GM12878 (cell line): ENCODE data around the gene RRBP1.

Experiments used
- ATF2 ChIP-seq: IDR thresholded peaks from 2 replicates; pipeline ENCODE4 v1.6.1; 2012; ENCODE audit warnings: low read length, inconsistent platforms
- ATF3 ChIP-seq: IDR thresholded peaks from 2 replicates; pipeline ENCODE4 v1.6.1; 2011; ENCODE audit warnings: low read depth, mild to moderate bottlenecking, low read length, moderate library complexity, borderline replicate concordance; ENCODE audit errors: extremely low read depth
- CTCF ChIP-seq, 3 experiments: IDR thresholded peaks in 2 of 3; conservative IDR thresholded peaks in 1 of 3; 2 replicates each; pipeline ENCODE4 v1.5.1; 2011; ENCODE audit warnings: low read depth in 3 of 3, low read length in 3 of 3, mild to moderate bottlenecking in 3 of 3, control low read depth in 2 of 3, moderate library complexity in 2 of 3, inconsistent platforms in 1 of 3, mixed read lengths in 1 of 3; ENCODE audit not compliant: control insufficient read depth in 2 of 3, insufficient read depth in 1 of 3; ENCODE audit errors: extremely low read depth in 1 of 3
- EZH2 ChIP-seq: IDR thresholded peaks from 2 replicates; pipeline ENCODE4 v1.6.1; 2012; ENCODE audit warnings: low read depth, mild to moderate bottlenecking, control low read depth, inconsistent platforms, low read length, borderline replicate concordance; ENCODE audit not compliant: control insufficient read depth
- HDAC2 ChIP-seq: fragments of 200-600 bp; sonication (generic); IDR thresholded peaks from 2 replicates; pipeline ENCODE4 v1.6.1; 2017
- HSF1 ChIP-seq: fragments of 150-350 bp; IDR thresholded peaks from 2 replicates; pipeline ENCODE4 v1.6.1; 2014; ENCODE audit warnings: mild to moderate bottlenecking, low read depth, low read length
- JUND ChIP-seq: IDR thresholded peaks from 2 replicates; pipeline ENCODE4 v1.6.1; 2012; ENCODE audit warnings: low read depth, mild to moderate bottlenecking, low read length, improper control_type of control experiment, moderate library complexity
- MLLT1 ChIP-seq: fragments of 450-650 bp; IDR thresholded peaks from 2 replicates; pipeline ENCODE4 v1.6.1; 2016; ENCODE audit warnings: mild to moderate bottlenecking
- POLR2A ChIP-seq: IDR thresholded peaks from 2 replicates; pipeline ENCODE4 v1.6.1; 2011; ENCODE audit warnings: low read depth, mild to moderate bottlenecking, low read length
- STAT1 ChIP-seq: fragments of 450-650 bp; conservative IDR thresholded peaks from 2 replicates; pipeline ENCODE4 v1.6.1; 2014; ENCODE audit warnings: antibody characterized with exemption, mild to moderate bottlenecking
- TBL1XR1 ChIP-seq: IDR thresholded peaks from 2 replicates; pipeline ENCODE4 v1.6.1; 2012; ENCODE audit warnings: low read depth, low read length, improper control_type of control experiment
- USF1 ChIP-seq: IDR thresholded peaks from 2 replicates; pipeline ENCODE4 v1.6.1; 2011; ENCODE audit warnings: borderline replicate concordance, low read depth, mild to moderate bottlenecking, moderate library complexity, mixed read lengths, low read length; ENCODE audit not compliant: insufficient read depth; ENCODE audit errors: extremely low read length
- YY1 ChIP-seq: IDR thresholded peaks from 2 replicates; pipeline ENCODE4 v1.6.1; 2011; ENCODE audit warnings: low read depth, mild to moderate bottlenecking, low read length
- ZNF274 ChIP-seq: IDR thresholded peaks from one replicate; pipeline ENCODE4 v1.8.0; 2011; ENCODE audit not compliant: insufficient read length, insufficient read depth

GRCh38 chr20:17642404-17643269, 39.4 kb downstream of the RRBP1 start:
- TF ChIP-seq CTCF (IDR thresholded peaks at IDR 0.05 in 2 of 3, conservative IDR thresholded peaks at IDR 0.05 in 1 of 3; ENCODE audit: control insufficient read depth in 2 of 3, extremely low read depth in 1 of 3, insufficient read depth in 1 of 3, low read depth in 3 of 3, low read length in 3 of 3) (no peak), POLR2A (0 out of 2 replicates have a peak, but pooled peaks have one; percentile 16), ATF3 (no peak), HDAC2 (no peak), TBL1XR1 (no peak), HSF1 (no peak), YY1 (no peak), STAT1 (no peak), ATF2 (no peak), ZNF274 (no peak), MLLT1 (no peak), EZH2 (no peak), JUND (no peak), USF1 (no peak)
